GM19023 (cell line): ENCODE measurements around the gene FRY.
A peak's percentile ranks its signal among the peaks of the same experiment; 100 is the strongest.

Source experiments
- ATAC-seq: cut with Tn5 transposase; IDR thresholded peaks from one replicate; pipeline ENCODE4 v1.9.1; 2021; ENCODE audit warnings: mild to moderate bottlenecking, moderate library complexity; ENCODE audit not compliant: unreplicated experiment

FRY gene

GRCh38 chr13:32209652-32210051 lies 178.1 kb downstream of the FRY start:
- no peak for ATAC-seq

- ATAC-seq, result no peak
Observed at GRCh38 chr13:32210101-32210500, 178.5 kb downstream of the FRY start.

- ATAC-seq, result no peak
Observed at GRCh38 chr13:32211813-32212212, 180.2 kb downstream of the FRY start.

- no peak for ATAC-seq
Observed at GRCh38 chr13:32212421-32212820, 180.8 kb downstream of the FRY start.

- no peak for ATAC-seq
Observed at GRCh38 chr13:32213626-32214025, 182.1 kb downstream of the FRY start.

- ATAC-seq, result no peak
Observed at GRCh38 chr13:32214071-32214470, 182.5 kb downstream of the FRY start.

GRCh38 chr13:32216281-32216680 lies 184.7 kb downstream of the FRY start:
- no peak for ATAC-seq

- no peak for ATAC-seq
Observed at GRCh38 chr13:32222046-32222676, 190.6 kb downstream of the FRY start.

GRCh38 chr13:32224916-32225315 lies 193.3 kb downstream of the FRY start:
- no peak for ATAC-seq

GRCh38 chr13:32225481-32225931 lies 193.9 kb downstream of the FRY start:
- no peak for ATAC-seq

GRCh38 chr13:32228330-32229041 lies 196.9 kb downstream of the FRY start:
- ATAC-seq, result no peak

- ATAC-seq, result no peak
Observed at GRCh38 chr13:32229443-32229842, 197.9 kb downstream of the FRY start.

- no peak for ATAC-seq
Observed at GRCh38 chr13:32232263-32232662, 200.7 kb downstream of the FRY start.

- no peak for ATAC-seq
Observed at GRCh38 chr13:32233062-32233461, 201.5 kb downstream of the FRY start.

GRCh38 chr13:32234914-32235313 lies 203.3 kb downstream of the FRY start:
- ATAC-seq, result no peak

GRCh38 chr13:32237681-32238080 lies 206.1 kb downstream of the FRY start:
- no peak for ATAC-seq

GRCh38 chr13:32243695-32244094 lies 212.1 kb downstream of the FRY start:
- no peak for ATAC-seq

- ATAC-seq, result no peak
Observed at GRCh38 chr13:32245555-32245954, 214.0 kb downstream of the FRY start.

GRCh38 chr13:32246468-32246867 lies 214.9 kb downstream of the FRY start:
- ATAC-seq, result peak; percentile 77

GRCh38 chr13:32247887-32248286 lies 216.3 kb downstream of the FRY start:
- no peak for ATAC-seq

- peak; percentile 72 for ATAC-seq
Observed at GRCh38 chr13:32248801-32249200, 217.2 kb downstream of the FRY start.

- no peak for ATAC-seq
Observed at GRCh38 chr13:32252812-32253438, 221.4 kb downstream of the FRY start.
